ENCODE measurements around the gene CRISPLD2.

GRCh38 chr16:84948851-84949610 lies 129.2 kb downstream of the CRISPLD2 start:
- TF ChIP-seq CTCF (IDR thresholded peaks at IDR 0.05) (no peak), POLR2A (IDR thresholded peaks at IDR 0.05) (no peak)

All from body of pancreas (tissue), 4 donors.